AG09319 (cell line): ENCODE results near the gene FAM171A1.
"Not testable (repeated sequence)": the region's sequence is repeated elsewhere in the genome, so short reads cannot be mapped to it uniquely, and the experiment has no call there.

Experiments used
- DNase-seq: peaks from one replicate; pipeline ENCODE4 v3.0.0-alpha.2; 2010; ENCODE audit warnings: low read depth; ENCODE audit errors: extremely low read depth
- TF ChIP-seq, protein P1 (sequence below): IDR thresholded peaks from 2 replicates; pipeline ENCODE4 v1.5.1; 2011; ENCODE audit warnings: low read depth, mild to moderate bottlenecking, inconsistent platforms, low read length, moderate library complexity

The FAM171A1 gene

DNA sequence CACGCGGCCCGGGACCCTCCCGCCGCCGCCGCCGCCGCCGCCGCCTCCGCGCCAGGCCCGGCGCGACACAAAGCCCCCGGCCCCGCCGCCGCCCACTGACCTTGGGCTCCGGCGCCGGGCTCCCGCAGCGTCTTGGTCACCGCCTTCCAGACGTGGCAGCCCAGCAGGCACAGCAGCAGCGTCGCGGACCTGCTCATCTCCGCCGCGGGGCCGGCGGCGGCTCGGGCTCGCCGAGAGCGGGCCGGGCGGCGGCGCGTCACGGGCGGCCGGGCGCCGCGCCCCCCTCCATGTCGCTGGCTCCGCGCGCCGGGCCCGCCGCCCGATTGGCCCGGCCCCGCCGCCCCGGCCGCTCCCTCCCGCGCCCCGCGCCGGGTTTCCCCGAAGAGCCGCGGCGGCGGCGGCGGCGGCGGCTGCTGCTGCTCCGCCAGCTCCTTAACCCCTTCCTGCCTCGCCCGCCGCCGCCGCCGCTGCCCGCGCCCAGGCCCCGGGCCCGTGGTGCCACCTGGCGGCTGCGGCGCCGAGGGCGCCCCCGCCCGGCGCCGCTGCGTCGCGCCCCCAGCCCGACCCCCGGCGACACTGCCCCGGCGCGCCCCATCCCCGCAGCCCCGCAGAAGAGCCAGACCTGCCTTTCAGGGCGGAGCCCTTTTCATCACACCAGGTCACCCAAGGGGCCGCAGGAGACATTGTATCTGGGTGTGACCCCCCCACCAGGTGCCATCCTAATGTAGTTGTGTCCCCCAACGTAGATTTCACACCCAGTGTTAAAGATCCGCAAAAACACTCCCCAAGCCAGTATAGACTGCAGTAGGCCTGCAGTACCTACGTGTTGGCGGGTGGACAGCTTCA lies at the start of gene FAM171A1:
Gene FAM171A1, minus strand, starts transcription at position 434 of the 846 bp plus-strand sequence. Its CDS starts 237 bp downstream, at position 197.
- no peak for DNase-seq
- TF ChIP-seq, protein P1, sequence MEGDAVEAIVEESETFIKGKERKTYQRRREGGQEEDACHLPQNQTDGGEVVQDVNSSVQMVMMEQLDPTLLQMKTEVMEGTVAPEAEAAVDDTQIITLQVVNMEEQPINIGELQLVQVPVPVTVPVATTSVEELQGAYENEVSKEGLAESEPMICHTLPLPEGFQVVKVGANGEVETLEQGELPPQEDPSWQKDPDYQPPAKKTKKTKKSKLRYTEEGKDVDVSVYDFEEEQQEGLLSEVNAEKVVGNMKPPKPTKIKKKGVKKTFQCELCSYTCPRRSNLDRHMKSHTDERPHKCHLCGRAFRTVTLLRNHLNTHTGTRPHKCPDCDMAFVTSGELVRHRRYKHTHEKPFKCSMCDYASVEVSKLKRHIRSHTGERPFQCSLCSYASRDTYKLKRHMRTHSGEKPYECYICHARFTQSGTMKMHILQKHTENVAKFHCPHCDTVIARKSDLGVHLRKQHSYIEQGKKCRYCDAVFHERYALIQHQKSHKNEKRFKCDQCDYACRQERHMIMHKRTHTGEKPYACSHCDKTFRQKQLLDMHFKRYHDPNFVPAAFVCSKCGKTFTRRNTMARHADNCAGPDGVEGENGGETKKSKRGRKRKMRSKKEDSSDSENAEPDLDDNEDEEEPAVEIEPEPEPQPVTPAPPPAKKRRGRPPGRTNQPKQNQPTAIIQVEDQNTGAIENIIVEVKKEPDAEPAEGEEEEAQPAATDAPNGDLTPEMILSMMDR = no peak

DNA sequence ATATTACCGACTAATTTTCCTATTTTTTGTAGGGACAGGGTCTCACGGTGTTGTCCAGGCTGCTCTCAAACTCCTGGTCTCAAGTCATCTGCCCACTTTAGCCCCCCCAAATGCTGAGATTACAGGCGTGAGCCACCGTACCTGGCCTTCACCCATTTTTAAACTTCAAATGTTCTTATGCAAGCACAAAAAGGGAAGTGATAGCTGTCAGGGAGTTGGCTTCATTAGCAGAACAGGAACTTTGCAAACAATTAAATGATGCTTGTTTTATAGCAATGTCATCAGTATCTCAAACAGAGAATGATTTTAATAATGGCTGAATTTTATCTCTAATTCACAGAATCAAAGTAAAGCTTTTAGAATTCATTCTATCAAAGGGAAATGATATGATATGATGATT lies 49.8 kb upstream of the FAM171A1 start:
- DNase-seq = no peak

DNA sequence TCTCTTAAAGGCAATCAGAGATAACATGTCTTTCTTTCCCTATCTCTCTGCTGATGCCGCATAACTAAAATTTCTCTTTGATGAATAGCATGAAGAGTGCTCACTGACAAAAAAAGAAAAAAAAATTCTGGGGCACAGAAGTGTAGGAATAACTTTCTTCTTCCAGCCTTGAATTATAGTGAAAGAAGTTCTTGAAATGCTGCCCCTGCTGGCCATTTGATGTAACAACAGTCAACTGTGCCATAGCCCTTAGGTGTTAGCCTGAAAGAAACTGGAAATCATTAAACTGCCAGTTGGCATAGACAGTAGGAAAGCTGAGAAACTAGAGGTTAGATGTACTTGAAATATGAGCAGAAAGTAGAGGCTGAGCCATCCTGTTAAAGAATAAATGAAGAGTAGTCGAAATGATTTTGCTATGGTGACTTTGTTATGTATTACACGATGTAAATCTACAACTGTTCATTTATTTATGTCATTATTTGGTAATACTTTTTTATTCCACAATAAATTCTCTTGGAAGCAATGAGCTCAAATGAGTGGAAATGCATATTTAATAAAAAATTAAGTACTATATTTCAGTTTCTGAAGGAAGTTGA lies 48.3 kb upstream of the FAM171A1 start:
- no peak for DNase-seq
- TF ChIP-seq, protein P1 = peak; percentile 69

More for the DNA sequence above, 49.8 kb upstream of the FAM171A1 start:
- TF ChIP-seq, protein P1 = no peak

DNA sequence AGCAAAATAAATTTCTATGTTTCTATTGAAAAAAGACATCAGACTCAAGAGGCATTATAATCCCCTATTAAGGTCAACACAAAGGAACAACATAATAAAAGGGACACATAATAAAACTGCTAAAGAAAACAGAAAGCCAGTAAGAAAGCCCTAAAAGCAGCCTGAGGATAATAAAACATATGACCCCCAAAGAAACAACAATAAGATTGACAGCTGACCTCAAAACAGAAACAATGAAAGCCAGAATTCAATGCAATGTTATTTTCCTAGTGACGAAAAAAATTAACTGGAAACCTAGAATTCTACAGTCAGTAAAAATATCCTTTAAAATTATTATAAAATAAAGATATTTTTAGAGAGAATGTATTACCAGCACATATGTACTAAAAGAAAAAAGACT lies 44.9 kb upstream of the FAM171A1 start:
- TF ChIP-seq, protein P1 = no peak

DNA sequence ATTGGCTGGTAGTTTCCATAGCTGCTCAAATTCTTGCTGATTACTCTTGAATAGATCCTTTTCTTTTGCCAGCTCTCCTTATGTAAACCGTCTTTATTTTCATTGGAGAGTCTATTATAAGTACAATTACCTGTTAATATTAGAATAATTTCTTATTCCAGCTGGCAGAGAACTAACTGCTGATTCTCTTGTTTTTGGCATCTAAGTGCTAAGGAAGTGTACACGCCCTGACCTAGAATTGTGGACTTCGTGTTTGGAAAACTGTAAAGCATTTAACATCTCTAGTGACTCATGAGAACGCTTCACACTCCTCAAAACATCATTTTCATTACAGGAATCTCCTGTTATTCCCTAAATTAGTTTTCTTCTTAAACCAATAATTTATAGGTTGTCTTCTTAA lies 39.9 kb upstream of the FAM171A1 start:
- DNase-seq = no peak
- TF ChIP-seq, protein P1 = no peak

More for the DNA sequence above, 44.9 kb upstream of the FAM171A1 start:
- no peak for DNase-seq

DNA sequence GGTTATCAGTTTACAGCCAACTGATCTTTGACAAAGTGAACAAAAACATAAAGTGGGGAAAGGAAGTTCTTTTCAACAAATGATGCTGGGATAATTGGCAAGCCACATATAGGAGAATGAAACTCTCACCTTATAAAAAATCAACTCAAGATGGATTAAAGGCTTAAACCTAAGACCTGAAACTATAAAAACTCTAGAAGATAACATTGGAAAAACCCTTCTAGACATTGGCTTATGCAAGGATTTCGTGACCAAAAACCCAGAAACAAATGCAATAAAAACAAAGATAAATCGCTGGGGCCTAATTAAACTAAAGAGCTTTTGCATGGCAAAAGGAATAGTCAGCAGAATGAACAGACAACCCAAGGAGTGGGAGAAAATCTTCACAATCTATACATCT lies 38.3 kb upstream of the FAM171A1 start:
- DNase-seq = not testable (repeated sequence)

DNA sequence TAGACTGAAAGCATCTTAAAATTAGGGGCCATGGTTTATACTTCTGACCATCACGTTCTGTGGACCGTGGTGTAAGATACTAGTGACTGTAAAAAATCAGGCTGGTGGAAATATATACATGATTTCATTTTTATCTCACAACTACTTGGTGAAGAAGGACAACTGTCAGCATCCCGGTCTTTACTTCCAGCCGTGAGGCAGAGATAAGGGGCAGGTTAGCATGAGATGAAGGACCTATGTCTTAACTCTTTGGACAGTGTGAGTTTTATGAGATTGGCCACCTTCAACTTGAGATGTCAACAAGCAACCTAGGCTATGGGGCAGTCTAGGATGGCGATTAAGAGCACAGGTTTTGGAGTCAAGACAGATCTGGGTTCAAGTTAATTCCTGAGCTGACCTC lies 37.5 kb upstream of the FAM171A1 start:
- TF ChIP-seq, protein P1 = no peak
- no peak for DNase-seq

DNA sequence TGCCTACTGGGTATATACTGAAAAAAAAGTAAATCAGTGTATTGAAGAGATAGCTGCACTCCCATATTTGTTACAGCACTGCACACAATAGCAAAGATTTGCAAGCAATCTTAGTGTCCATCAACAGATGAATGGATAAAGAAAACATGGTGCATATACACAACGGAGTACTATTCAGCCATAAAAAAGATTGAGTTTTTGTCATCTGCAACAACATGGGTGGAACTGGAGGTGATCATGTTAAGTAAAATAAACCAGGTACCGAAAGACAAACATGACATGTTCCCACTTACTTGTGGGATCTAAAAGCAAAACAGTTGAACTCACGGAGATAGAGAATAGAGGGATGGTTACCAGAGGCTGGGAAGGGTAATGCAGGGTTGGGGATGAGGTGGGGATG lies 34.2 kb upstream of the FAM171A1 start:
- no peak for DNase-seq
- TF ChIP-seq, protein P1 = no peak
